K562 (cell line): ENCODE data around the gene SENP3.

ENCODE experiments used
- ARID4B ChIP-seq: sonication (generic); formaldehyde crosslinking; IDR thresholded peaks from 2 replicates; pipeline ENCODE4 v1.8.0; 2022; ENCODE audit warnings: mild to moderate bottlenecking, missing genetic modification reagents
- CEBPB ChIP-seq: fragments of 450-650 bp; IDR thresholded peaks from 2 replicates; pipeline ENCODE4 v1.6.1; 2016; ENCODE audit warnings: missing genetic modification characterization, missing compliant biosample characterization
- E2F4 ChIP-seq: sonication (generic); formaldehyde crosslinking; IDR thresholded peaks from 2 replicates; pipeline ENCODE4 v1.8.0; 2022; ENCODE audit warnings: mild to moderate bottlenecking, low read depth, missing genetic modification reagents
- EGR1 ChIP-seq: fragments of 450-650 bp; conservative IDR thresholded peaks from 2 replicates; pipeline ENCODE4 v1.6.1; 2017; ENCODE audit warnings: mild to moderate bottlenecking
- NFE2 ChIP-seq: IDR thresholded peaks from 2 replicates; pipeline ENCODE4 v1.6.1; 2014; ENCODE audit warnings: antibody characterized with exemption, low read depth
- NRF1 ChIP-seq, 2 experiments: fragments of 450-650 bp; IDR thresholded peaks in 1 of 2; conservative IDR thresholded peaks in 1 of 2; 2 replicates each; pipeline ENCODE4 v1.6.1; 2014; ENCODE audit warnings: mild to moderate bottlenecking in 2 of 2
- PATZ1 ChIP-seq: fragments of 250-450 bp; sonication (Bioruptor Pico); IDR thresholded peaks from 2 replicates; pipeline ENCODE4 v1.5.0; 2020; ENCODE audit warnings: mild to moderate bottlenecking, borderline replicate concordance
- POLR2A ChIP-seq: fragments of 450-650 bp; conservative IDR thresholded peaks from 2 replicates; pipeline ENCODE4 v1.6.1; 2016
- POLR2AphosphoS5 ChIP-seq: IDR thresholded peaks from 2 replicates; pipeline ENCODE4 v1.6.1; 2011; ENCODE audit warnings: mild to moderate bottlenecking, low read depth, low read length, moderate library complexity; ENCODE audit not compliant: control insufficient read depth, insufficient read depth
- SREBF1 ChIP-seq: fragments of 150-350 bp; IDR thresholded peaks from 2 replicates; pipeline ENCODE4 v1.6.1; 2014; ENCODE audit warnings: antibody characterized with exemption, low read depth, low read length, borderline replicate concordance
- ZBED1 ChIP-seq: IDR thresholded peaks from 2 replicates; pipeline ENCODE4 v1.6.1; 2014
- ZC3H4 ChIP-seq: sonication (generic); formaldehyde crosslinking; IDR thresholded peaks from 2 replicates; pipeline ENCODE4 v1.9.0; 2021; ENCODE audit warnings: missing genetic modification reagents, borderline replicate concordance
- ZEB2 ChIP-seq: fragments of 450-650 bp; IDR thresholded peaks from 2 replicates; pipeline ENCODE4 v1.6.1; 2016
- ZNF274 ChIP-seq: IDR thresholded peaks from 2 replicates; pipeline ENCODE4 v1.6.1; 2011; ENCODE audit warnings: low read depth, mild to moderate bottlenecking, low read length, moderate library complexity, borderline replicate concordance

GRCh38 chr17:7574176-7574953 is 12.6 kb downstream of the SENP3 start:
- TF ChIP-seq ZBED1 (no peak), ARID4B (CRISPR knock-in tag) (no peak), POLR2A (peak; percentile 15; the same call in 1 of the 2 replicates), EGR1 (no peak), E2F4 (no peak), CEBPB (tag) (no peak), ZNF274 (no peak), SREBF1 (no peak), ZC3H4 (CRISPR knock-in tag) (no peak), POLR2AphosphoS5 (no peak), NRF1 (conservative IDR thresholded peaks at IDR 0.05 in 1 of 2, IDR thresholded peaks at IDR 0.05 in 1 of 2) (no peak), NFE2 (no peak), PATZ1 (CRISPR knock-in tag) (no peak), ZEB2 (no peak)
